Measurements from ENCODE around the gene SF3B2.
"Not testable (repeated sequence)": the region's sequence is repeated elsewhere in the genome, so short reads cannot be mapped to it uniquely, and the experiment has no call there.

SF3B2 gene

DNA sequence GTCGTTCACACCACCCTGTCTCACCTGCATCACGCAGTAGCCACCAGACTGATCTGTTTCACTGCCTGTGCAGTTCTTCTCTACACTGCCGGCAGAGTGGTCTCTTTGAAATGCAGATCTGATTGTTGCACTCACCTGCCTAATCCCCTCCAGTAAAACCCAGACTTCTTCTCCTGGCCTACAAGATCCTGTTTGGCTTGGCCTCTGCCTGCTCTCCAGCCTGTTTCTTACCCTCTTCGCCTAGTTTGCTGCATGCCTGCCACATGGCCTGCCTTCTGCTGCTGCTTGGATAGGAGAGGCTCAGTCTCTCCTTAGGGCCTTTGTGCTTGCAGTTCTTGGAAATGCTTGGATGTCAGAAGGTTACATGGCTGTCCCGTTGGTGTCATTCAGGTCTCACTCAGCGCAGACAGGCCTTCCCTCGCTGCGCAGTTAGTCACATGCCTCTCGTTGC is 59.9 kb downstream of the SF3B2 start:
- H3K23ac ChIP-seq (ENCODE audit: low read length) = no peak overlapping the region
- H3K18ac ChIP-seq (ENCODE audit: low read length) = no peak overlapping the region
- no peak overlapping the region for H3K27ac ChIP-seq (ENCODE audit: low read depth, low read length)
- peak; percentile 70 for DNase-seq
- H3K56ac ChIP-seq (ENCODE audit: low read length) = peak overlapping the region; percentile 54
- H2BK120ac ChIP-seq (ENCODE audit: low read depth, low read length) = no peak overlapping the region
- no peak overlapping the region for H3K4me3 ChIP-seq (ENCODE audit: low read length)
- peaks cover 3% of the 10 kb centered on the region for H3K79me2 ChIP-seq (ENCODE audit: control insufficient read depth, insufficient read depth, low read length)
- H2BK5ac ChIP-seq (ENCODE audit: low read length) = no peak overlapping the region
- no peak overlapping the region for H3K4me2 ChIP-seq (ENCODE audit: low read length)
- H3K27me3 ChIP-seq (ENCODE audit: insufficient read depth, low read length, poor library complexity) = no peaks in the 10 kb centered on the region
- no peak overlapping the region for H4K5ac ChIP-seq (ENCODE audit: low read length)
- no peaks in the 10 kb centered on the region for H3K36me3 ChIP-seq (ENCODE audit: control insufficient read depth, insufficient read depth, low read length)
- peaks cover 12% of the 10 kb centered on the region for H3K4me1 ChIP-seq (ENCODE audit: control insufficient read depth, low read depth, low read length)
- H2BK15ac ChIP-seq (replicated peaks; ENCODE audit: low read depth) = no peak overlapping the region
- H3K9ac ChIP-seq (ENCODE audit: low read length) = peak overlapping the region; percentile 1
- H3K4ac ChIP-seq (ENCODE audit: low read depth, low read length) = no peak overlapping the region
- H2AK5ac ChIP-seq (ENCODE audit: low read length) = peak overlapping the region; percentile 62
- no peak overlapping the region for H4K8ac ChIP-seq (ENCODE audit: low read depth, low read length)
- WGBS (ENCODE audit: extremely low coverage, insufficient coverage, low lambda C conversion rate) = 100% methylated on average over 2 of the region's 9 CpGs
- peaks cover 14% of the 10 kb centered on the region for H3K79me1 ChIP-seq (ENCODE audit: low read length)

- Histone ChIP-seq H3K4ac (ENCODE audit: low read depth, low read length) (no peak overlapping the region), H2BK15ac (replicated peaks; ENCODE audit: low read depth) (no peak overlapping the region), H3K18ac (ENCODE audit: low read length) (no peak overlapping the region), H3K36me3 (ENCODE audit: control insufficient read depth, insufficient read depth, low read length) (no peaks in the 10 kb centered on the region), H2AK5ac (ENCODE audit: low read length) (no peak overlapping the region), H4K5ac (ENCODE audit: low read length) (no peak overlapping the region), H3K27ac (ENCODE audit: low read depth, low read length) (no peak overlapping the region), H3K23ac (ENCODE audit: low read length) (no peak overlapping the region), H3K4me1 (ENCODE audit: control insufficient read depth, low read depth, low read length) (peaks cover 10% of the 10 kb centered on the region), H4K8ac (ENCODE audit: low read depth, low read length) (no peak overlapping the region), H3K4me2 (ENCODE audit: low read length) (no peak overlapping the region), H3K9ac (ENCODE audit: low read length) (no peak overlapping the region), H3K56ac (ENCODE audit: low read length) (no peak overlapping the region), H3K79me1 (ENCODE audit: low read length) (peaks cover 9% of the 10 kb centered on the region), H3K4me3 (ENCODE audit: low read length) (no peak overlapping the region), H2BK120ac (ENCODE audit: low read depth, low read length) (no peak overlapping the region), H3K27me3 (ENCODE audit: insufficient read depth, low read length, poor library complexity) (no peaks in the 10 kb centered on the region), H2BK5ac (ENCODE audit: low read length) (no peak overlapping the region), H3K79me2 (ENCODE audit: control insufficient read depth, insufficient read depth, low read length) (peaks cover 3% of the 10 kb centered on the region)
- DNase-seq = peak; percentile 60
- WGBS (ENCODE audit: extremely low coverage, insufficient coverage, low lambda C conversion rate) = no CpG with 5 or more reads among the region's 3 CpGs
Measured at GRCh38 chr11:66112601-66113499, 60.7 kb downstream of the SF3B2 start.

GRCh38 chr11:66114957-66115356 is 62.8 kb downstream of the SF3B2 start:
- not testable (repeated sequence) for H3K18ac ChIP-seq (ENCODE audit: low read length); H3K9ac ChIP-seq (ENCODE audit: low read length); H3K27ac ChIP-seq (ENCODE audit: low read depth, low read length); H3K4me3 ChIP-seq (ENCODE audit: low read length); H3K23ac ChIP-seq (ENCODE audit: low read length); H3K56ac ChIP-seq (ENCODE audit: low read length); H3K36me3 ChIP-seq (ENCODE audit: control insufficient read depth, insufficient read depth, low read length); H3K4me2 ChIP-seq (ENCODE audit: low read length); H2BK120ac ChIP-seq (ENCODE audit: low read depth, low read length); DNase-seq; H4K8ac ChIP-seq (ENCODE audit: low read depth, low read length); H3K79me2 ChIP-seq (ENCODE audit: control insufficient read depth, insufficient read depth, low read length); H3K27me3 ChIP-seq (ENCODE audit: insufficient read depth, low read length, poor library complexity); H2BK15ac ChIP-seq (replicated peaks; ENCODE audit: low read depth); H2AK5ac ChIP-seq (ENCODE audit: low read length); H4K5ac ChIP-seq (ENCODE audit: low read length); H3K79me1 ChIP-seq (ENCODE audit: low read length); H2BK5ac ChIP-seq (ENCODE audit: low read length)
- WGBS (ENCODE audit: extremely low coverage, insufficient coverage, low lambda C conversion rate) = no CpG with 5 or more reads among the region's 3 CpGs
- Histone ChIP-seq H3K4ac (ENCODE audit: low read depth, low read length) (peak overlapping the region; percentile 61), H3K4me1 (ENCODE audit: control insufficient read depth, low read depth, low read length) (peaks cover 18% of the 10 kb centered on the region)

GRCh38 chr11:66115638-66116301 is 63.6 kb downstream of the SF3B2 start:
- Histone ChIP-seq H3K36me3 (ENCODE audit: control insufficient read depth, insufficient read depth, low read length) (no peaks in the 10 kb centered on the region), H3K4me1 (ENCODE audit: control insufficient read depth, low read depth, low read length) (peaks cover 22% of the 10 kb centered on the region), H2AK5ac (ENCODE audit: low read length) (no peak overlapping the region), H3K56ac (ENCODE audit: low read length) (peak overlapping the region; percentile 44), H3K27ac (ENCODE audit: low read depth, low read length) (no peak overlapping the region), H4K5ac (ENCODE audit: low read length) (no peak overlapping the region), H3K27me3 (ENCODE audit: insufficient read depth, low read length, poor library complexity) (no peaks in the 10 kb centered on the region), H2BK120ac (ENCODE audit: low read depth, low read length) (no peak overlapping the region), H3K79me2 (ENCODE audit: control insufficient read depth, insufficient read depth, low read length) (peaks cover 3% of the 10 kb centered on the region), H2BK5ac (ENCODE audit: low read length) (no peak overlapping the region), H4K8ac (ENCODE audit: low read depth, low read length) (no peak overlapping the region), H3K79me1 (ENCODE audit: low read length) (peaks cover 3% of the 10 kb centered on the region), H2BK15ac (replicated peaks; ENCODE audit: low read depth) (no peak overlapping the region), H3K23ac (ENCODE audit: low read length) (no peak overlapping the region), H3K18ac (ENCODE audit: low read length) (no peak overlapping the region), H3K9ac (ENCODE audit: low read length) (no peak overlapping the region), H3K4me2 (ENCODE audit: low read length) (no peak overlapping the region), H3K4me3 (ENCODE audit: low read length) (no peak overlapping the region), H3K4ac (ENCODE audit: low read depth, low read length) (no peak overlapping the region)
- no CpG with 5 or more reads among the region's 8 CpGs for WGBS (ENCODE audit: extremely low coverage, insufficient coverage, low lambda C conversion rate)
- DNase-seq = no peak

DNA sequence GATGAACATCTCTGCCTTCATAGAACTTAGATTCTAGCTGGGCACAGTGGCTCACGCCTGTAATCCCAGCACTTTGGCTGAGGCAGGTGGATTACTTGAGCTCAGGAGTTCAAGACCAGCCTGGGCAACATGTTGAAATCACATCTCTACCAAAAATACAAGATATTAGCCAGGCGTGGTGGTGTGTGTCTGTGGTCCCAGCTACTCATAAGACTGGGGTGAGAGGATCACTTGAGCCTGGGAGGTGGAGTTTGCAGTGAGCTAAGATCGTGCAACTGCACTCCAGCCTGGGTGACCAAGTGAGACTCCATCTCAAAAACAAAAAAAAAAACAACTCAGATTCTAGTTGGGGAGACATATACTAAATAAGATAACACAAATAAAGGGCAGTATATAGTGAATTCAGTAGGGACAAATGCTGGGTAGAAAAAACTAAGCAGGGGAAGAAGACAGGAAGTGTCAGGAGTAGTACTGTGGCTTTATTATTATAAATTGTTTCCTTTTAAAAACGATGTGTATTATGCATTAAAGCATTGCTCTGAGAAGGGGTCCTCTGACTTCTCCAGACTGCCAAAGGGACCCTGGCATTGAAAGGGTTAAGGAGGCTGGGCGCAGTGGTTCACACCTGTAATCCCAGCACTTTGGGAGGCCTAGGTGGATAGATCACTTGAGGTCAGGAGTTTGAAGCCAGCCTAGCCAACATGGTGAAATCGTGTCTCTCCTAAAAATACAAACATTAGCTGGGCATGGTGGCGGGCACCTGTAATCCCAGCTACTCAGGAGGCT is 64.6 kb downstream of the SF3B2 start:
- Histone ChIP-seq H3K18ac (ENCODE audit: low read length) (no peak overlapping the region), H3K79me1 (ENCODE audit: low read length) (peaks cover 3% of the 10 kb centered on the region), H3K36me3 (ENCODE audit: control insufficient read depth, insufficient read depth, low read length) (no peaks in the 10 kb centered on the region), H3K4ac (ENCODE audit: low read depth, low read length) (peak overlapping the region; percentile 23), H3K27me3 (ENCODE audit: insufficient read depth, low read length, poor library complexity) (no peaks in the 10 kb centered on the region), H4K8ac (ENCODE audit: low read depth, low read length) (no peak overlapping the region), H3K4me3 (ENCODE audit: low read length) (no peak overlapping the region), H2BK120ac (ENCODE audit: low read depth, low read length) (no peak overlapping the region), H3K4me2 (ENCODE audit: low read length) (no peak overlapping the region), H2BK15ac (replicated peaks; ENCODE audit: low read depth) (no peak overlapping the region), H2AK5ac (ENCODE audit: low read length) (no peak overlapping the region), H2BK5ac (ENCODE audit: low read length) (no peak overlapping the region), H3K56ac (ENCODE audit: low read length) (no peak overlapping the region), H4K5ac (ENCODE audit: low read length) (no peak overlapping the region), H3K23ac (ENCODE audit: low read length) (no peak overlapping the region), H3K9ac (ENCODE audit: low read length) (no peak overlapping the region), H3K4me1 (ENCODE audit: control insufficient read depth, low read depth, low read length) (peaks cover 24% of the 10 kb centered on the region), H3K79me2 (ENCODE audit: control insufficient read depth, insufficient read depth, low read length) (peaks cover 3% of the 10 kb centered on the region), H3K27ac (ENCODE audit: low read depth, low read length) (no peak overlapping the region)
- no CpG with 5 or more reads among the region's 7 CpGs for WGBS (ENCODE audit: extremely low coverage, insufficient coverage, low lambda C conversion rate)
- DNase-seq = no peak

All from mesendoderm (in vitro differentiated cells).